CD4-positive, alpha-beta T cell treated with Interleukin-6 at 100 ng/mL for 8 hours (primary cell): Measurements from ENCODE around the gene HSD17B7.
"Not testable (repeated sequence)": the region's sequence is repeated elsewhere in the genome, so short reads cannot be mapped to it uniquely, and the experiment has no call there.

ENCODE experiments used
- DNase-seq: peaks from one replicate; pipeline ENCODE4 v3.0.0-alpha.2; 2020; ENCODE audit warnings: mixed read lengths, low spot score

The HSD17B7 gene

DNA sequence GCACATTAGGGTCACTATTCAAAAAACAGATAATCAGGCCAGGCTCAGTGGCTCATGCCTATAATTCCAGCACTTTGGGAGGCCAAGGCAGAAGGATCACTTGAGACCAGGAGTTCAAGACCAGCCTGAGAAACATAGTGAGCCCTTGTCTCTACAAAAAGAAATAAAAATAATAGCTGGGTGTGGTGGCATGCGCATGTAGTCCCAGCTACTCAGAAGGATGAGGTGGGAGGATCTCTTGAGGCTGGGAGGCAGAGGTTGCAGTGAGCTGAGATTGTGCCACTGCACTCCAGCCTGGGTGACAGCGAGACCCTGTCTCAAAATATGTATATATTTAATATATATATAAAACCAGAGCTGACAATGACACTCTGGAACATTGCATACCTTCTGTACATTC lies 21.9 kb downstream of the HSD17B7 start:
- DNase-seq: not testable (repeated sequence)

DNA sequence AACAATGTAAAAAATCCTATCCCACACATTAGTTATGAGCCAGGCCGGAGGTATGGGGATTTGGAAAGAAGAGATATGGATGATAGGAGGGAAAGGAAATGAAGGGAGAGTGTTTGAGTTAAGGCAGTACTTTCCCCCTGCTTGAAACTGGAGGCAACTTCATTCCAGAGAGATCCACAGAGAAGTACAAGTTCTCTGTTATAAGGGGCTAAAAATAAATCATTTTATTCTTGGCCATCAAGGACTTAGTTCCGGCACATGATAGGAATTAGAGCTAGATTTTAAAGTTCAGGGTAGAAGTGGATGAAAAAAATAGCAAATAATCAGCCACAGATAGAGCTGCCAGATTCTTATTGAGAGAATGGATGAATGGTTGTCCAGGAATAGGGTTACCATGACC lies 27.6 kb downstream of the HSD17B7 start:
- not testable (repeated sequence) for DNase-seq

DNA sequence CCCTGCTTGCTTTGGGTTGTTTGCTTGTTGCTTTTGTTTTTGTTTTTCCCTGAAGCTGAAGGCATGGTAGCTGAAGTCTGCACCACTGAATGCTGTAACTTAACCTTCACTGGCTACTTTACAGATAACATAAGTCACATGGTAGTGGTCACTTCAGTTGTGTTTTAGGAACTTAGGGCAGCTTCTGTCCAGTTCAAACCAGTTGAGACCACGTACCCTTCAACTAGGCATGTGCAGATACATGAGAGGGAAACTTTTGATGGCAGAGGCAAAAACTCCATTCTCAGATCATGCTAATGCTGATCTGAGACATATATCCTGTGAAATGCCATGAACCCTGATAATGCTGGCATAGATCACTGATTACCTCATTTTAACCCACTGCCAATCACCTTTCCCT lies 28.2 kb downstream of the HSD17B7 start:
- not testable (repeated sequence) for DNase-seq

DNA sequence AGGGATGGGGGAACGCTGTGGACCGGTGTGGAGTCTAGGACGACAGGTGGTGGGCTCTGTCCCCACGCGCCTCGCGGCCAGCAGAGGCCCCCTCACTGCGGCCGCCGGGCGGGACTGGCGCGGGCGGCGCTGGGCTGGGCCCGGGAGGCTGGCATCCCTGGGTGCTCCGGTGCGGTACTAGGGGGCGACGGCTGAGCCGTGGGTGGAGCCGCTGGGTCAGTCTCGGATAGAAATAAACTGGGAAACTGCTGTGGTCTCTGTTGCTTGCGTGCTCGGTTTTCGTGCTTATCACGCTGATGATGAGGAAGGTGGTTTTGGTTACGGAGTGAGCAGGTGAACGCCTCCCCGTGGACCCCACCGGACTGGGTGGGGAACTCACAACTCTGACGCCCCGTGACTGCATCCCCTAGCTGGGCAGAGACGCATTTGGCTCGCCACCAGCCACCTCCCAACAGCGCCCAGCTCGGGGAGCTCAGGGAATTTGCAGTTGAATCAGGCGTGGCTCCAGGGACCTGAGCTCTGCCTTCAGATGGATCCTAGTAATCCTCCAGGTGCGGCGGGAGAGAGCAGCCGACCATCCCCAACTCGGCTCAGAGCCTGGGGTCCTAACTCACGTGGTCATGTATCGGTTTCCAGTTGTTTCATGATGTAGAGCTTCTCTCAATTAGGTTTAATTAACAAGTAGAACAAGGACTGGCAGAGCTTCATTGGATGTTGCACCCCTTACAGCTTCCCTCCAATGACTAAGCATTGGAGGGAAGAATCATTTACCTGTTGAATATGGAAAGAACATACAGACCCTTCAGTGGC lies 32.1 kb downstream of the HSD17B7 start:
- DNase-seq: peak; percentile 2

DNA sequence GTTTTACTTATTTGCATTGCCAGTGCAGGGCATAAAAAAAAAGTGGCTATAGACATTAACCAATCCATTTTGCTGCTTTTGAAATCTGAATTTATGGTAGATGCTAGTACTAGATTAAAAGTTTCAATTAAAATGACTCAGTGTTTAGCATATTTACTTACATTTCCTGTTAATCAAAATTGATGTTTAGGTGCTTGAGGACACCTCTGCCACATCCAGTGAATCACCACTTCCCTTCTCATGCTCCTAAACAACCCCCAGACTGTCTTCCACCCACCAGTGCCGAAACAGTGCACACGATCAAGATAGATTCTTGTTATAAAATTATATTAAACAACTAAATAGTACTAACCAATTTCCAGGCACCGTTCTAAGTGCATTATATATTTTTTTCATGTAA lies 32.7 kb downstream of the HSD17B7 start:
- DNase-seq: peak; percentile 38

DNA sequence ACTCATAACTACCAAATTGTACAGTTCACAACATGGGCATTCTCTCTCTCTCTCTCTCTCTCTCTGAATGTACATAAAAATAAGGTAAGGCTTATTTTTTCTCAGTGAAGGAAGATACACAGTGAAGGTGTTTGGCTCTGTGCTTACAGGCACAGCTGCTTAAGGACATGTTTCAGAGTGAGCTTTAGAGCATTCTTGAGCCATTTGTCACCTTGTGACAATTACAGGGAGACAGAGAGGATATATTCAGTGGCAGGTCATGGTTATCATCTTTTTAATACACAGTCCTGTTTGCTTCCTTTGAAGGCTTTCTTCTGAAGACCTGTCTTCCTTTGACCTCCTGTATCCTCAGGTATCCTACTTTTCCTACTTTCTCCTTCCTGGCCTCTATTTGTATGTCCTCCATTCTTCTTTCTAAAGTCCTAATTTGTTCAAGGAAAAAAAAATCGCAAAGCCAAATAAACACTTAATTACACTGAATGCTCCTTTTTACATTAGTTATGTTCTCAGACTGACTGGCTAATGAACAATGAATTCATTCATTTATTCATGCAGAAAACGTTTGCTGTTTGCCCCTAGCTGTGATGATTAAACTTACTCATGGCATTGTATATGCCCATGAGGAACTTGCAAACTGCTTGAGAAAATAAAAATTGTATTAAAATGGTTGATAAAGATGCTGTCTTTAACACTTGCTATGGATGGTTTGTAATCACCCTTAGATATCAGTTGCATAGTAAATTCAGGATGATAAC lies 33.4 kb downstream of the HSD17B7 start:
- DNase-seq: no peak

DNA sequence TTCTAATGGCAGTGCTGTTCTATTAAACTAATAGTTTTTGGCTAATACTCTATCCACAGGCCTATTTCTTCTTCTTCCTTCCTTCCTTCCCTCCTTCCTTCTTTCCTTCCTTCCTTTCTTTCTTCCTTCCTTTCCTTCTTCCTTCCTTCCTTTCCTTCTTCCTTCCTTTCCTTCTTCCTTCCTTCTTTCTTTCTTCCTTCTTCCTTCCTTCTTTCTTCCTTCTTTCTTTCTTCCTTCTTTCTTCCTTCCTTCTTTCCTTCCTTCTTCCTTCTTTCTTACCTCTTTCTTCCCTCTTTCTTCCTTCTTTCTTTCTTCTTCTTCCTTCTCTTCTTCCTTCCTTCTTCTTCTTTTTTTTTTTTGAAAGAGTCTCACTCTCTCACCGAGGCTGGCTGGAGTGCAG lies 38.8 kb downstream of the HSD17B7 start:
- no peak for DNase-seq

DNA sequence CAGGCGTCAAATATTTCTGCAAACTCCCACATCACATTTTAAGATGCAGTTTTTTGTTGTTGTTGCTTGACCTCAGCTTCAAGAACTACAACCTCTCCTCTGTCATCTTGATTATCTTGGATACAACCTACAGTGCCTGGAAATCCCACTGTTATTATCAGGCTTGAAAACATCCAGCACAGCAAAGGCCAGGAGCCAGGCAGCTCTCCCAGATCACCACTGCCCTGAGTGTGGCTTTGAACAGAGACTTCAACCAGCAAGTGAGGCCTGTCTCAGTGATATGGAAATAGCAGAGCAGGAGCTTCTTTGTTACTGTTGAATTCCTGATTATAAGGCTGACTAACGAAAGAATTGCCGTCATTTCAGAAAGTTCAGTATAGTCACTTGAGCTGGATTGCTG lies 42.0 kb downstream of the HSD17B7 start:
- DNase-seq: no peak

DNA sequence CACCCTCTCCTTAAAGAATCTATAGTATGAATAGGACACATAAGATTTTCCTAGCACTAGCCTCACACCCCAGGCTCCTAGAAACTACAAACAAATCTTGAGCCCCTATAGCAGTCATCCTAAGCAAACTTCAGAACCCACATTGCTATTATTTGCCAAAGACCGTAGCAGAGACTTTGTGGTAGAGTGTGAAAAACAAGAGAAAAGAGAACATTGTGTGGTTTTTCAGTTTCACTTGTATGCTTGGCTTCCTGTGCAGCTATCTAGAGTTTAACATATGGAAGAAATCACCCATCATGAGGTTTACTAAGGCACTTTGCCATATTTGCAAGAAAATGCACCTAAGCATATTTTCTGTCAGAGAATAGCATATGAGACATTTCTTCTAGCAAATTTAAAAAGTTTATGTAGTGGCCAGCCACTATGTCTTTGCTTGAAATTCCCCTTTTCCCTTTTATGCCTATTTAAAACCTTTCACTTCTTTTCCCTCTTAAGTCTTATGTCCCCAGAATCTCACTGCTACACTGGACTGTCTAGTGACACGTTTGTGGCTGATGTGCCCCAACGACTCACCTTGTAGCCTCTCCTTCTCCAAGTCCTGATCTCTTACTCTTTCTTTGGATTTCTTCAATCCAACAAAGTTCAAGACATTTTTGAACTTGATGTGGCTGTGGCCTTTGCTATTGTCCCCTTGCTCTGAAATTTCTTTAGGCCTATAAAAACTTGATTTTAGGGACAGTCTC lies 44.8 kb downstream of the HSD17B7 start:
- peak; percentile 15 for DNase-seq

DNA sequence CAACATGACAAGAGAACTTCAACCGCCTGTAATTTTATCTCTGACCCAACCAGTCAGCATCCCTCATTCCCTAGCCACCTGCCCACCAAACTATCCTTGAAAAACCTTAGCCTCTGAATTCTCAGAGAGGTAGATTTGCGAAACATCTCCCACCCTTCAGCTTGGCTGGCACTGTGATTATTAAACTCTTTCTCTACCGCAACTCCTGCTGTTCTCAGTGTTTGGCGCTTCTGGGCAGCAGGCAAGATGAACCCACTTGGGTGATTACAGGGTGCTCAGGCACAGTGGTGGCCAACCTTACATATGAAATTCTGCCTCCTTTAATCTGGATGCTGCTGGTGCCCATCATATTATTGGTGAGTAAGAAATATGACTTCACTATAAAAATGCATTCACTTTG lies 48.4 kb downstream of the HSD17B7 start:
- DNase-seq: no peak

DNA sequence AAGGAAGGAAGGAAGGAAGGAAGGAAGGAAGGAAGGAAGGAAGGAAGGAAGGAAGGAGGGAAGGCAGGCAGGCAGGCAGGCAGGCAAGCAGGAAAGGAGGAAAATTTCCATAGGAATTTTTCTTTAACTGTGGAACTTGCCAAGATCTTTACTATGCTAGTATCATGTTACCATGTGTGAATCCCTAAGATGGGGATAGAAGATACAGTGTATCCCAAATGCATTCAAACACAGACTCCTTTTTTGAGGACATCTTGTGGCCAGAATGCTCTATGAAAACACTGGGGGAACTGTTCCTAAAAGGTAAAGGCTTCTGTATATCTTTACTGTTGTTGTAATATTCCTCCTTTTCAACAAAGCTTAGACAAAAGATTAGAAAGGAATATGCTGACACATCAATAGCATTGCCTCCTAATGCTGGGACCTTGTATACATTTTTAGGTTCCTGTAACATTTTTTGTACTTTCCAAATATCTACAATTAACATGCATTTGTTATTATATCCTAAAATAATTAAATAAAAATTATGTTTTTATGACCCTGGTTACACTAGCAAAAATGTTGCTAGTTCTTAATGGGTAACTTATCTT lies 49.8 kb downstream of the HSD17B7 start:
- DNase-seq: no peak

DNA sequence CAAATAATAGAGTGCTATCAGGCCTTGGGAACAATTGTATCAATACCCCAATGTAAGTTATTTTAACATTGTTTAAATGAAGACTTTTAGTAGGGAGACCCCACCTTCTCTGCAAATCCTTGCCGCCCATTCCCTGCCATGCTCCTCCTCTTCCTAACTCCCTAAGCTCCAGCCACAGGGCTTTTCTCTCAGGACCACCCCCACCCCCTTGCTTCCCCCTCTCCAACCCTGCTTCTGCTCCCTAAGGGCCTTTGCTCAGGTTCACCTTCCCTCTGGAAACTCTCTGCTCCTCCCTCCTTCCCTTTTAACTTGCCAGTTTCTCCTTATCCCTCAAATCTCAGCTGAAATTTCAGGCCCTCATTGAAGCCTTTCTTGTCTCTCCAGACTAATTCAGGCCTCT lies 53.7 kb downstream of the HSD17B7 start:
- no peak for DNase-seq

DNA sequence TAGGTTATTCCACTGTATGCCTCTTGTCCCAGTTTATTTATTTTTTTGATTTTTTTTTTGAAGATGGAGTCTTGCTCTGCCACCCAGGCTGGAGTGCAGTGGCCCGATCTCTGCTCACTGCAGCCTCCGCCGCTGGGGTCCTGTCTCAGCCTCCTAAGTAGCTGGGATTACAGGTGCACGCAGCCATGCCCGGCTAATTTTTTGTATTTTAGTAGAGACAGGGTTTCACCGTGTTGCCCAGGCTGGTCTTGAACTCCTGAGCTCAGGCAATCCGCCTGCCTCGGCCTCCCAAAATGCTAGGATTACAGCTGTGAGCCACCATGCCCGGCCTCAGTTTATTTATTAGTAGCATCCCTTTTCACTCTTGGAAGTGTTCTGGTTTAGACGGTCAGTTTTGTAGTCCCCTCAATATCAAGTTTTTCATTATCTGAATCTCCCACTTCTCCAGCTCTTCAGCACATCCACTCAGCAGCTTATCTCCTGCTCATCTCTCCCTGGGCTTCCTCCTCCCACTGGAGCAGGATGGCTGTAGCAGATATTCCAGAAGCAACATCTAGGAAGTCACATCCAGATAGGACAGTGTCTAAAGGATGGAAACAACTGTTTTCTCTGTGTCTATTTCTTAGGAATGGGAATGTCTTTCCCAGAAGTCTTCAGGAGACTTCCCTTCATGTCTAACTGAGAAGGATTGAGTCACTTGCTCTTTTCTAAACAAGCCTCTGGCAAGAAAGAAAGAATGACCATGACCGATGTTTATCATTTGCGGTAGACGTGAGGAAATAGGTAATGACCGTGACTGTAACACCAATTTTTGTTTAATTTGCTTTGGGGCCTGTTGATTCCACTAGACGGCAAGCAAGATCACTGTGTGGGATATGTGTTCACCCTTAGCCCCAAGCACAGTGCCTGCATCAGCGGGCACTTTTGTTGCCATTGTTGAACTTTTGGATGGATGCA lies 56.0 kb downstream of the HSD17B7 start:
- no peak for DNase-seq

DNA sequence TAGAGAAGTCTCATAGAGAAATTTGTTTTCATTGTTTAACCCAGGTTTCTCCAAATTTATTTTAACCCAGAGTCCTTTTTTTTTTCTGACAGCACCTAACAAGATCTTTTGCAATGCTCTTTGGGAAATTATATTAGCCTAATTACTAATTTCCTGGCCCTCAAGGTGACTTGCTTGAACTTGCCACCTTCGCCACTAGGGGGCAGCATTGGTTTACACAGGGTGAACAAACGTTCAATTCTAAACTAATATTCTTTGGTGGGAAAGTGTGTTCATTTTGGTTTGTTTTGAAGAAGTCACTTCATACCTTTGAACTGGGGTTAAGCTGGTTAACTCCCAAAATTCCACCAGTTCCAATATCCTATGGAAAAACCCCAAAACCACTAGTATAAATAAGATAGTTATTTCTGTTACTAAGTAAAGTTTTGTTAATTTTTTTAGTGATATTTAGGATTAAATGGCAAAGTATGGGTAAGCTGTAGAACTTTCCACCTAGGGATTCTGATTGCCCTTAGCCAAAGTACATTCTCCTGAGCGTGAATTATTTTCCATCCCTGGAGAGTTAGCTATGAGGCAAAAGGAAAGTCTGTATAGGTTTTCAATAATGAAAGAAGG lies 57.4 kb downstream of the HSD17B7 start:
- DNase-seq: peak; percentile 77

DNA sequence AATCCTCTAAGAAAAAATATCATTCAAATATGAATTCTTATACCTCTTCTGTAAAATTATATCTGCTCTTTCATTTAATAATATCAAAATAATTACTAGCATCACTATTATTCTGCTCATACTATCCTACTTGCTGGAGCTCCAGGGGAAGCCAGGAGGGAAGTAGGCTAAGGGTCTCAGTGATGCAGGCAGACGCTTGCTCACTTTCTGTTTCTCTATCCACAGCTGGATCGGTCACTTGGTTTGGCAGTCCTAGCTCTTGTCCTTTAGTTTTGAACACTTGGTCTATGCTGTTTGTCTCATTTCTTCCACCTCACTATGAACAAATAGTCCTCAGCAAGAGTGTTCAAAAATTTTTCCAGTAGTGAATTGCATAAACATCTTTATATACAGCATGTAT lies 59.2 kb downstream of the HSD17B7 start:
- no peak for DNase-seq

DNA sequence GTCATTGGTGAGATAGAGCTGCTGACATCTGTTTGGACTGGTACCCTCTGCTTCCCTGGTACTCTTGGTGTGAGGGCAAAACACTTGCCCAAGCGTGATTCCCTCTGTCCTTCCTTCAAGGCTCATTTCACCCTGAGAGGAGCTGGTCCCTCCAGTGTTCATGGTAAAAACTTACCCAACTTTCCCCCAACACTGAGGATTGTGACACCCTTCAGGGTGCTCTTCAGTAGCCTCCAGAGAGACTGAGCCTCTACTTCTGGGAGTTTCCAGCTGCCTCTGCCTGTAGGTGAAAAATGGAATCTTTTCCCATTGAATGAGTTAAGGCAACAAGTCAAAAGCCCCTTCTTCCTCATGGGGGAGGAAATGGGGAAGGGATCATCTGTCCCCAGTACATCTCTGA lies 60.8 kb downstream of the HSD17B7 start:
- no peak for DNase-seq

DNA sequence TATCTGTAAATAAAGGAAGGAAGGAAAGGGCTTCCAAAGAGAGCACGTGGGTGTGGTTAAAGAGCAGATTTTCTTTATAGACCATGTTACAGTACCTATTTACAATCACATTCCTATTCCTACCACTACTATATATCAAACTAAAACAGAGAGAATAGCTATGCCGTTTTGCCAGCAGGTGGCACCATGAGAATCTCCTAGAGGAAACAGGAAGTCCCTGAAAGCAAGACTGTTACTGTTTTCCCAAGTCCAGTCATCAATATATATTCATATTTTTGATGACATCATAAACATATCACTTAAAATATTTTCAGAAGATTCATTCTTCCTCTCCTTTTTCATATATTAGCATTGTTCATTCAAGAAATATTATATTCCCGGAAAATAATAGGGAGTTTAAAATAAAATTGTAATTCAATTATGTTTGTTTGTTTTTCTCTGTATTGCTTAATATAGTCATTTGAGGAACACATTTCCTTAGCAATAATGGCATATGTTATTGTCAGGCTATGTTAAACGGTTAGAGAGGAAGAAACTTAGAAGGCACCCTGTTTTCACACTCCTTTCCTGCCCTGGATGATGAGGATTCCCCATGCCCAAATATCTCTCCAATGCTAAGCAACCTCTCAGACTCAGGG lies 63.9 kb downstream of the HSD17B7 start:
- peak; percentile 40 for DNase-seq

DNA sequence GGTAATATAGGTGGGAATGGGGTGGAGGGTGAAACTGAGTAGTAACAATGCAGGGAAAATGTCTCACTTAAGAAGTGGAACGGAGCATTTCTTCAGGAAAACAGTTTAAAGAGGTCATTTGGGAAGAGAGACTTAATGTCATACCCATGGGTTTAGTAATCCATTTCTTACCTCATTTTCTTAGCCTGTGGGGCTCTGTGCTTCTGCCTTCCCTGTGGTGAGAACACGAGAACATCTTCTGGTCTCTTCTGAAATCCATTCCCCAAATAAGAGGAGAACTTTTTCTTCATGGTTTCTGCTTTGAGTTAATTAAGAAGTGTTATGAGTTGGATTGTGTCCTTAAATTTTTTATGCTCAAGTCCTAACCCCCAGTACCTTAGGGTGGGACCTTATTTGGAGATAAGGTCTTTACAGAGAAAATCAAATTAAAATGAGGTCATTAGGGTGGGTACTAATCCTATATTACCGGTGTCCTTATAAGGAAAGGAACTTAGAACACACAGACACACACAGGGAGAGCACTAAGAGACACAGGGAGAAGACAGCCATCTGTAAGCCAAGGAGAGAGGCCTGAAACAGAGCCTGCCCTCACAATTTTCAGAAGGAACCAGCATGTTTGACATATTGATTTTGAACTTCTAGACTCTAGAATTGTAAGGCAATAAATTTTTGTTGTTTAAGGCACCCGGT lies 65.1 kb downstream of the HSD17B7 start:
- DNase-seq: no peak

DNA sequence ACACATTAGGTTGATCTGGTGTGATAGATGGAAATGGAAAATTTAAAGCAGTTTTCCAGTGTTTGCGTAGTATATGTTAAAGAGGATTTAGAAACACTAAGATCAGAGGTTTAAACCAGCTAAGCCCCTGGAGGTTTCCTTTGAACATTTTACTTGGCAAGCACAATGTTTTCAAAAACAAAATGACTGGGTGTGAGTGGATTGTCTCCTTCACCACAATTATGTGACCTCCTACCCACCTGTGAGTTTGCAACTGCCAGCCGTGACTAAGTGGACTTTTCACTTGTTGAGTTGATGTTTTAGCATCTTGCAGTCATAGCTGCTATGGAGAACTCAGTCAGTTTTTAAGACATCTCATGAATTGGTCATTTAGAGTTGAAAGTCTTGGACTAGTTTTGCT lies 65.8 kb downstream of the HSD17B7 start:
- DNase-seq: no peak

DNA sequence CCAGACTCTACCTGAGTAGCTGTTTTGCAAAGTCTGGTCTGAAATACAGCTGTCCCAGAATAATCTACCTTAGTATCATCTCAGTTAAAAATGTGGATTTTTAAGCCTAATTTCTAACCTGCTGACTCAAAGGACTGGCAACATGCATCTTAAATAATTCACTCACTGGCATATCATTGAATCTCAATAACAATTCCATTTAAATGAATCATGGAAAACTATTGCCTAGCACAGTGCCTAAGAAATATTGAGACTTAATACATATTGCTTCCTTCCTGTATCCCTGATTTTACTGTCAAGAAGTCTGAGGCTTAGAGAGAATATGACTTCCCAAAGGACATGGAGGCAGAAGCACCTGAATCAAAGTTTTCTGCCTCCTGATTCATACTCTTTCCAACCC lies 67.3 kb downstream of the HSD17B7 start:
- no peak for DNase-seq
